Naive thymus-derived CD8-positive, alpha-beta T cell (primary cell): Measurements from ENCODE around the gene PLAC8L1. TPM values are rescaled to one million over a fixed set of nuclear protein-coding genes. Genes with fewer than 3 reads are reported as not detected.
"Not testable (repeated sequence)": the region's sequence is repeated elsewhere in the genome, so short reads cannot be mapped to it uniquely, and the experiment has no call there.

ENCODE experiments used
- ATAC-seq, 2 donors: fragments of 150-1000 bp; cut with Tn5 transposase in 1 of 2; sonication (Bioruptor Pico), chemical (Tn5 transposase) in 1 of 2; 1 replicate in 1 of 2; 2 replicates in 1 of 2; pipeline ENCODE4 v1.10.0; 2021; ENCODE audit warnings: mild to moderate bottlenecking in 2 of 2, moderate library complexity in 2 of 2
- POLR2A ChIA-PET: fragments of 350-600 bp; sonication (Branson Sonifier 250); formaldehyde crosslinking; loops from one replicate; lab custom pipeline; 2021; ENCODE audit warnings: antibody characterized with exemption; lab: Charles Lee
- DNase-seq, 10 donors: peaks; one replicate each; pipeline versions ENCODE4 v3.0.0 to v3.0.0-alpha.2; 2020 to 2022
- H3K27ac Mint-ChIP-seq, 10 donors: one replicate each; pipeline ENCODE4 v1.8.0; 2020 to 2022; ENCODE audit warnings: mild to moderate bottlenecking in 10 of 10, mixed read lengths in 10 of 10, moderate library complexity in 4 of 10, inconsistent platforms in 1 of 10
- H3K27me3 Mint-ChIP-seq, 5 donors: one replicate each; pipeline ENCODE4 v1.8.0; 2021 to 2022; ENCODE audit warnings: mixed read lengths in 5 of 5
- H3K36me3 Mint-ChIP-seq, 3 donors: one replicate each; pipeline ENCODE4 v1.8.0; 2020 to 2022; ENCODE audit warnings: mixed read lengths in 3 of 3, mild to moderate bottlenecking in 2 of 3, inconsistent platforms in 1 of 3
- H3K4me1 Mint-ChIP-seq, 4 donors: one replicate each; pipeline ENCODE4 v1.8.0; 2021 to 2022; ENCODE audit warnings: mixed read lengths in 4 of 4
- H3K4me3 Mint-ChIP-seq, 10 donors: one replicate each; pipeline ENCODE4 v1.8.0; 2020 to 2022; ENCODE audit warnings: mild to moderate bottlenecking in 10 of 10, mixed read lengths in 10 of 10, moderate library complexity in 6 of 10, inconsistent platforms in 1 of 10
- H3K9me3 Mint-ChIP-seq, 9 donors: one replicate each; pipeline ENCODE4 v1.8.0; 2020 to 2022; ENCODE audit warnings: mixed read lengths in 9 of 9, mild to moderate bottlenecking in 3 of 9, inconsistent platforms in 1 of 9, moderate library complexity in 1 of 9
- polyA plus RNA-seq, 3 donors: library from polyadenylated mRNA; unstranded; fragments of 300-500 nt; fragmentation: Illumina TruSeq; gene quantifications; one replicate each; pipeline ENCODE4 v1.2.3, GENCODE V29; 2021
- total RNA-seq, 8 experiments: library from RNA in 2 of 8; stranded (reverse) in 2 of 8; gene quantifications; one replicate each; pipeline ENCODE4 v1.2.3 and lab custom pipeline; 2021 to 2026

The PLAC8L1 gene
- total RNA-seq (1 to 10 TPM; 1.8 to 2.3 TPM), polyA plus RNA-seq (not detected), total RNA-seq (lab: John Stamatoyannopoulos, UW) (0.57 to 3.0 (median 1.9) reads per million in 6 experiments)

GRCh38 chr5:146105477-146105876, at the start of gene PLAC8L1:
PLAC8L1 (minus strand) TSS chr5:146105577; CDS start chr5:146104311, 1,266 bp downstream.
- DNase-seq = no peak
- H3K9me3 Mint-ChIP-seq = no peaks in the 10 kb centered on the region
- POLR2A ChIA-PET = no interaction called here
- no peak within 1 kb of the TSS for H3K27ac Mint-ChIP-seq
- ATAC-seq = no peak
- H3K4me1 Mint-ChIP-seq = peaks cover 0 to 5% (median 0%) of the 10 kb centered on the region in 4 donors
- no peak within 1 kb of the TSS for H3K4me3 Mint-ChIP-seq
- H3K36me3 Mint-ChIP-seq = peaks cover 0 to 15% (median 8%) of the 10 kb centered on the region in 3 donors
- H3K27me3 Mint-ChIP-seq = no peaks in the 10 kb centered on the region

GRCh38 chr5:146151970-146152369, 46.6 kb upstream of the PLAC8L1 start:
- Mint-ChIP-seq H3K36me3 (peaks cover 0 to 85% (median 24%) of the 10 kb centered on the region in 3 donors), H3K27ac (peak overlapping the region in 3 of 10 donors; percentile 0 to 60 (median 45)), H3K4me1 (peaks cover 0 to 3% (median 0%) of the 10 kb centered on the region in 4 donors), H3K4me3 (no peak overlapping the region), H3K27me3 (no peaks in the 10 kb centered on the region), H3K9me3 (no peaks in the 10 kb centered on the region)
- DNase-seq (no peak), ATAC-seq (no peak)
- POLR2A ChIA-PET = no interaction called here

- H3K27ac Mint-ChIP-seq = peak overlapping the region in 1 of 10 donors; percentile 27
- DNase-seq = no peak
These were observed 32.6 kb upstream of the PLAC8L1 start for GRCh38 chr5:146137967-146138403.

GRCh38 chr5:146130440-146131045, 25.2 kb upstream of the PLAC8L1 start:
- DNase-seq (peak in 3 of 10 donors; percentile 1 to 13 (median 7)), ATAC-seq (no peak)
- POLR2A ChIA-PET = no interaction called here
- Mint-ChIP-seq H3K27ac (no peak overlapping the region), H3K27me3 (no peaks in the 10 kb centered on the region), H3K9me3 (no peaks in the 10 kb centered on the region), H3K4me1 (no peaks in the 10 kb centered on the region), H3K36me3 (peaks cover 0 to 87% (median 22%) of the 10 kb centered on the region in 3 donors), H3K4me3 (no peak overlapping the region)

More at GRCh38 chr5:146137967-146138403, 32.6 kb upstream of the PLAC8L1 start:
- Mint-ChIP-seq H3K27me3 (no peaks in the 10 kb centered on the region), H3K4me1 (no peaks in the 10 kb centered on the region), H3K9me3 (no peaks in the 10 kb centered on the region), H3K4me3 (no peak overlapping the region), H3K36me3 (peaks cover 0 to 96% (median 31%) of the 10 kb centered on the region in 3 donors)
- POLR2A ChIA-PET = no interaction called here
- ATAC-seq = no peak

GRCh38 chr5:146126068-146126467, 20.7 kb upstream of the PLAC8L1 start:
- H3K9me3 Mint-ChIP-seq = peaks cover 0 to 3% (median 0%) of the 10 kb centered on the region in 9 donors
- H3K4me3 Mint-ChIP-seq = no peak overlapping the region
- H3K4me1 Mint-ChIP-seq = no peaks in the 10 kb centered on the region
- H3K27ac Mint-ChIP-seq = peak overlapping the region in 1 of 10 donors; percentile 66
- POLR2A ChIA-PET = no interaction called here
- DNase-seq (no peak), ATAC-seq (no peak)
- H3K27me3 Mint-ChIP-seq = no peaks in the 10 kb centered on the region
- peaks cover 13 to 87% (median 34%) of the 10 kb centered on the region in 3 donors for H3K36me3 Mint-ChIP-seq

GRCh38 chr5:146124580-146124979, 19.2 kb upstream of the PLAC8L1 start:
- POLR2A ChIA-PET = no interaction called here
- no peak for ATAC-seq
- Mint-ChIP-seq H3K4me3 (no peak overlapping the region), H3K4me1 (no peaks in the 10 kb centered on the region), H3K36me3 (peaks cover 19 to 89% (median 47%) of the 10 kb centered on the region in 3 donors), H3K27ac (peak overlapping the region in 1 of 10 donors; percentile 19), H3K9me3 (peaks cover 0 to 3% (median 0%) of the 10 kb centered on the region in 9 donors), H3K27me3 (no peaks in the 10 kb centered on the region)
- DNase-seq = no peak

- H3K4me3 Mint-ChIP-seq, H3K9me3 Mint-ChIP-seq, H3K4me1 Mint-ChIP-seq, H3K27me3 Mint-ChIP-seq, POLR2A ChIA-PET, ATAC-seq, DNase-seq: not testable (repeated sequence)
- Mint-ChIP-seq H3K36me3 (peaks cover 26 to 96% (median 53%) of the 10 kb centered on the region in 3 donors), H3K27ac (peak overlapping the region in 1 of 10 donors; percentile 6)
These were observed 16.1 kb upstream of the PLAC8L1 start for GRCh38 chr5:146121451-146121850.

GRCh38 chr5:146118322-146118721, 12.9 kb upstream of the PLAC8L1 start:
- Mint-ChIP-seq H3K27ac (no peak overlapping the region), H3K4me3 (no peak overlapping the region), H3K9me3 (peaks cover 0 to 3% (median 0%) of the 10 kb centered on the region in 9 donors), H3K36me3 (peaks cover 25 to 93% (median 48%) of the 10 kb centered on the region in 3 donors), H3K4me1 (no peaks in the 10 kb centered on the region), H3K27me3 (no peaks in the 10 kb centered on the region)
- DNase-seq (no peak), ATAC-seq (no peak)
- POLR2A ChIA-PET = no interaction called here

- Mint-ChIP-seq H3K27ac (peak overlapping the region in 1 of 10 donors; percentile 4), H3K36me3 (peaks cover 20 to 93% (median 46%) of the 10 kb centered on the region in 3 donors)
- POLR2A ChIA-PET, H3K4me1 Mint-ChIP-seq, DNase-seq, H3K27me3 Mint-ChIP-seq, ATAC-seq, H3K4me3 Mint-ChIP-seq, H3K9me3 Mint-ChIP-seq: not testable (repeated sequence)
These were observed 11.8 kb upstream of the PLAC8L1 start for GRCh38 chr5:146117216-146117615.

- Mint-ChIP-seq H3K36me3 (peaks cover 15 to 91% (median 37%) of the 10 kb centered on the region in 3 donors), H3K9me3 (peaks cover 0 to under 1% (median 0%) of the 10 kb centered on the region in 9 donors), H3K27ac (peak overlapping the region in 4 of 10 donors; percentile 4 to 32 (median 12)), H3K4me1 (no peaks in the 10 kb centered on the region), H3K27me3 (no peaks in the 10 kb centered on the region), H3K4me3 (no peak overlapping the region)
- POLR2A ChIA-PET = no interaction called here
- ATAC-seq (no peak), DNase-seq (no peak)
These were observed 11.0 kb upstream of the PLAC8L1 start for GRCh38 chr5:146116361-146116760.

GRCh38 chr5:146112476-146112875, 7.1 kb upstream of the PLAC8L1 start:
- POLR2A ChIA-PET = no interaction called here
- no peaks in the 10 kb centered on the region for H3K9me3 Mint-ChIP-seq
- DNase-seq = no peak
- peaks cover 0 to 59% (median 8%) of the 10 kb centered on the region in 3 donors for H3K36me3 Mint-ChIP-seq
- no peak overlapping the region for H3K4me3 Mint-ChIP-seq
- H3K4me1 Mint-ChIP-seq = peaks cover 0 to 5% (median 0%) of the 10 kb centered on the region in 4 donors
- no peak overlapping the region for H3K27ac Mint-ChIP-seq
- ATAC-seq = no peak
- no peaks in the 10 kb centered on the region for H3K27me3 Mint-ChIP-seq

GRCh38 chr5:146111409-146111808, 6.0 kb upstream of the PLAC8L1 start:
- no peaks in the 10 kb centered on the region for H3K27me3 Mint-ChIP-seq
- no peaks in the 10 kb centered on the region for H3K9me3 Mint-ChIP-seq
- POLR2A ChIA-PET = no interaction called here
- H3K36me3 Mint-ChIP-seq = peaks cover 0 to 50% (median 8%) of the 10 kb centered on the region in 3 donors
- DNase-seq = no peak
- ATAC-seq = no peak
- no peak overlapping the region for H3K4me3 Mint-ChIP-seq
- peaks cover 0 to 5% (median 0%) of the 10 kb centered on the region in 4 donors for H3K4me1 Mint-ChIP-seq
- peak overlapping the region in 3 of 10 donors; percentile 3 to 41 (median 40) for H3K27ac Mint-ChIP-seq

- POLR2A ChIA-PET = no interaction called here
- DNase-seq (no peak), ATAC-seq (no peak)
- Mint-ChIP-seq H3K27ac (peak overlapping the region in 4 of 10 donors; percentile 31 to 78 (median 56)), H3K36me3 (peaks cover 0 to 36% (median 12%) of the 10 kb centered on the region in 3 donors), H3K4me3 (no peak overlapping the region), H3K27me3 (no peaks in the 10 kb centered on the region), H3K9me3 (no peaks in the 10 kb centered on the region), H3K4me1 (peaks cover 0 to 5% (median 0%) of the 10 kb centered on the region in 4 donors)
These were observed 4.0 kb upstream of the PLAC8L1 start for GRCh38 chr5:146109379-146109778.
